Measurements from ENCODE around the gene ADARB2. TPM values are rescaled to one million over a fixed set of nuclear protein-coding genes. Genes with fewer than 3 reads are reported as not detected.
"Not testable (repeated sequence)": the region's sequence is repeated elsewhere in the genome, so short reads cannot be mapped to it uniquely, and the experiment has no call there.

The ADARB2 gene
- total RNA-seq, 1 experiment from 2014 or later: not detected

- intact Hi-C loops (cut with micrococcal nuclease; ENCODE audit: unreplicated experiment): no loop called here
Observed at GRCh38 chr10:1464881-1465417, 272.4 kb downstream of the ADARB2 start.

GRCh38 chr10:1463971-1464370 lies 273.4 kb downstream of the ADARB2 start:
- DNase-seq; H3K27ac Mint-ChIP-seq (ENCODE audit: unreplicated experiment); intact Hi-C loops (cut with micrococcal nuclease; ENCODE audit: unreplicated experiment); H3K9me3 Mint-ChIP-seq (ENCODE audit: low read depth, unreplicated experiment); CTCF ChIA-PET; H3K36me3 Mint-ChIP-seq (ENCODE audit: insufficient read depth, unreplicated experiment); H3K4me3 Mint-ChIP-seq (ENCODE audit: low read depth, unreplicated experiment); BruUV-seq (replicated peaks); H3K4me1 Mint-ChIP-seq (ENCODE audit: low read depth, unreplicated experiment): not testable (repeated sequence)
- peaks cover 42% of the 10 kb centered on the region for H3K27me3 Mint-ChIP-seq (ENCODE audit: unreplicated experiment)

More at GRCh38 chr10:1464881-1465417, 272.4 kb downstream of the ADARB2 start:
- no peak for TF ChIP-seq CTCF (IDR thresholded peaks at IDR 0.05; ENCODE audit: unreplicated experiment)
- H3K9me3 Mint-ChIP-seq (ENCODE audit: low read depth, unreplicated experiment): peaks cover 3% of the 10 kb centered on the region
- no peaks in the 10 kb centered on the region for H3K4me1 Mint-ChIP-seq (ENCODE audit: low read depth, unreplicated experiment)
- CTCF ChIA-PET: no interaction called here
- no peaks in the 10 kb centered on the region for H3K36me3 Mint-ChIP-seq (ENCODE audit: insufficient read depth, unreplicated experiment)
- DNase-seq: no peak
- no peak overlapping the region for H3K4me3 Mint-ChIP-seq (ENCODE audit: low read depth, unreplicated experiment)
- no peak overlapping the region for H3K27ac Mint-ChIP-seq (ENCODE audit: unreplicated experiment)
- peaks cover 51% of the 10 kb centered on the region for H3K27me3 Mint-ChIP-seq (ENCODE audit: unreplicated experiment)
- BruUV-seq (replicated peaks): no TSS peak

GRCh38 chr10:1462994-1463633 lies 274.2 kb downstream of the ADARB2 start:
- Mint-ChIP-seq H3K4me3 (ENCODE audit: low read depth, unreplicated experiment) (no peak overlapping the region), H3K27me3 (ENCODE audit: unreplicated experiment) (peaks cover 43% of the 10 kb centered on the region), H3K27ac (ENCODE audit: unreplicated experiment) (no peak overlapping the region), H3K4me1 (ENCODE audit: low read depth, unreplicated experiment) (no peaks in the 10 kb centered on the region), H3K36me3 (ENCODE audit: insufficient read depth, unreplicated experiment) (no peaks in the 10 kb centered on the region), H3K9me3 (ENCODE audit: low read depth, unreplicated experiment) (peaks cover 3% of the 10 kb centered on the region)
- DNase-seq: no peak
- intact Hi-C loops (cut with micrococcal nuclease; ENCODE audit: unreplicated experiment): no loop called here
- TF ChIP-seq CTCF (IDR thresholded peaks at IDR 0.05; ENCODE audit: unreplicated experiment): no peak
- BruUV-seq (replicated peaks): no TSS peak
- CTCF ChIA-PET: no interaction called here

- Mint-ChIP-seq H3K9me3 (ENCODE audit: low read depth, unreplicated experiment) (peaks cover 5% of the 10 kb centered on the region), H3K27ac (ENCODE audit: unreplicated experiment) (no peak overlapping the region), H3K4me3 (ENCODE audit: low read depth, unreplicated experiment) (no peak overlapping the region), H3K27me3 (ENCODE audit: unreplicated experiment) (peaks cover 45% of the 10 kb centered on the region), H3K36me3 (ENCODE audit: insufficient read depth, unreplicated experiment) (no peaks in the 10 kb centered on the region), H3K4me1 (ENCODE audit: low read depth, unreplicated experiment) (no peaks in the 10 kb centered on the region)
- TF ChIP-seq CTCF (IDR thresholded peaks at IDR 0.05; ENCODE audit: unreplicated experiment): no peak
- CTCF ChIA-PET: no interaction called here
- intact Hi-C loops (cut with micrococcal nuclease; ENCODE audit: unreplicated experiment): no loop called here
- no peak for DNase-seq
- BruUV-seq (replicated peaks): no TSS peak
Observed at GRCh38 chr10:1462521-1462920, 274.8 kb downstream of the ADARB2 start.

- Mint-ChIP-seq H3K27me3 (ENCODE audit: unreplicated experiment) (peaks cover 44% of the 10 kb centered on the region), H3K9me3 (ENCODE audit: low read depth, unreplicated experiment) (peaks cover 5% of the 10 kb centered on the region), H3K27ac (ENCODE audit: unreplicated experiment) (no peak overlapping the region), H3K4me1 (ENCODE audit: low read depth, unreplicated experiment) (no peaks in the 10 kb centered on the region), H3K4me3 (ENCODE audit: low read depth, unreplicated experiment) (no peak overlapping the region), H3K36me3 (ENCODE audit: insufficient read depth, unreplicated experiment) (no peaks in the 10 kb centered on the region)
- BruUV-seq (replicated peaks): no TSS peak
- CTCF ChIA-PET: no interaction called here
- intact Hi-C loops (cut with micrococcal nuclease; ENCODE audit: unreplicated experiment): no loop called here
- TF ChIP-seq CTCF (IDR thresholded peaks at IDR 0.05; ENCODE audit: unreplicated experiment): no peak
- DNase-seq: no peak
Observed at GRCh38 chr10:1462032-1462431, 275.3 kb downstream of the ADARB2 start.

All from Calu3 (cell line).